Natural killer cell (primary cell): ENCODE data around the gene RASSF3. TPM values are rescaled to one million over a fixed set of nuclear protein-coding genes. Genes with fewer than 3 reads are reported as not detected.

Experiments used
- ATAC-seq, 3 donors: fragments of 150-1000 bp in 2 of 3; fragments of 200-7000 bp in 1 of 3; cut with Tn5 transposase; 1 replicate in 1 of 3; 2 replicates in 2 of 3; pipeline ENCODE4 v1.10.0; 2021; ENCODE audit warnings: mild to moderate bottlenecking in 2 of 3, moderate library complexity in 2 of 3
- DNase-seq, 2 donors: peaks; one replicate each; pipeline versions ENCODE4 v3.0.0 to v3.0.0-alpha.2; 2013 to 2021; ENCODE audit warnings: mixed read lengths in 1 of 2
- H3K27ac ChIP-seq: one replicate; pipeline ENCODE4 v1.5.1; 2013; ENCODE audit warnings: mild to moderate bottlenecking, low read length
- H3K27me3 ChIP-seq: one replicate; pipeline ENCODE4 v1.6.1; 2013; ENCODE audit warnings: low read length; ENCODE audit not compliant: control insufficient read depth, insufficient read depth
- H3K36me3 ChIP-seq: one replicate; pipeline ENCODE4 v1.6.1; 2013; ENCODE audit warnings: low read length; ENCODE audit not compliant: control insufficient read depth, insufficient read depth
- H3K4me1 ChIP-seq: one replicate; pipeline ENCODE4 v1.6.1; 2013; ENCODE audit warnings: low read length; ENCODE audit not compliant: control insufficient read depth, insufficient read depth
- H3K4me3 ChIP-seq: one replicate; pipeline ENCODE4 v1.5.1; 2013; ENCODE audit warnings: low read length
- H3K9me3 ChIP-seq: one replicate; pipeline ENCODE4 v1.6.1; 2013; ENCODE audit warnings: low read length; ENCODE audit not compliant: control insufficient read depth, insufficient read depth
- H3K27ac Mint-ChIP-seq, 2 donors: one replicate each; pipeline ENCODE4 v1.8.0; 2022; ENCODE audit warnings: mild to moderate bottlenecking in 2 of 2, mixed read lengths in 2 of 2, moderate library complexity in 1 of 2
- H3K27me3 Mint-ChIP-seq, 2 donors: one replicate each; pipeline ENCODE4 v1.8.0; 2022; ENCODE audit warnings: low read depth in 2 of 2, mixed read lengths in 2 of 2
- H3K36me3 Mint-ChIP-seq: one replicate; pipeline ENCODE4 v1.8.0; 2022; ENCODE audit warnings: mixed read lengths
- H3K4me1 Mint-ChIP-seq, 2 donors: one replicate each; pipeline ENCODE4 v1.8.0; 2022; ENCODE audit warnings: mixed read lengths in 2 of 2
- H3K4me3 Mint-ChIP-seq: one replicate; pipeline ENCODE4 v1.8.0; 2022; ENCODE audit warnings: mild to moderate bottlenecking, moderate library complexity, mixed read lengths
- H3K9me3 Mint-ChIP-seq, 2 donors: one replicate each; pipeline ENCODE4 v1.8.0; 2022; ENCODE audit warnings: mixed read lengths in 2 of 2
- CTCF ChIP-seq: fragments of 200-600 bp; IDR thresholded peaks from one replicate; pipeline ENCODE4 v1.8.0; 2022; ENCODE audit warnings: antibody characterized with exemption
- WGBS: methylation state at CpG from one replicate; pipeline ENCODE4 v1.1.7; 2013; ENCODE audit warnings: missing lambda C conversion rate; ENCODE audit not compliant: insufficient coverage; 5-methylcytosine and 5-hydroxymethylcytosine counted together
- intact Hi-C: fragments of 100-400 bp; cut with micrococcal nuclease; formaldehyde crosslinking; loops from one replicate; pipeline ENCODE4 v1.14.2; 2022
- total RNA-seq, 4 donors: library from RNA; stranded (reverse); fragments of 120-200 nt in 1 of 4; gene quantifications; one replicate each; pipeline versions ENCODE4 v1.2.3 to v1.2.4, GENCODE V29; 2013 to 2022

Gene RASSF3
- total RNA-seq, 3 donors from 2014 or later (not counting 1 experiment from before 2014, with no cell fraction given) = 63.4 to 105 (median 80.5) TPM

- H3K4me1 ChIP-seq = peaks cover 94% of the 10 kb centered on the region
- peak overlapping the region; percentile 17 for H3K4me3 ChIP-seq
- no peaks in the 10 kb centered on the region for H3K27me3 Mint-ChIP-seq
- DNase-seq (peak; percentile 65 to 89), ATAC-seq (peak; percentile 71 to 86 (median 85))
- no peaks in the 10 kb centered on the region for H3K27me3 ChIP-seq
- H3K27ac Mint-ChIP-seq = peak overlapping the region; percentile 91 to 93
- intact Hi-C loops = loop anchor here (1.0 to 10.0 kb wide), 5 partner anchors 10 to 225 kb away; partner anchors contain the start of genes RASSF3 and TBK1
- no peak for TF ChIP-seq CTCF
- 20% methylated on average over 9 of the region's 9 CpGs for WGBS
- H3K9me3 ChIP-seq = no peaks in the 10 kb centered on the region
- no peaks in the 10 kb centered on the region for H3K36me3 ChIP-seq
- peak overlapping the region; percentile 74 for H3K4me3 Mint-ChIP-seq
- peaks cover 74 to 77% of the 10 kb centered on the region in 2 donors for H3K4me1 Mint-ChIP-seq
- peak overlapping the region; percentile 96 for H3K27ac ChIP-seq
- H3K36me3 Mint-ChIP-seq = no peaks in the 10 kb centered on the region
- peaks cover 0 to 3% of the 10 kb centered on the region in 2 donors for H3K9me3 Mint-ChIP-seq
Measured at GRCh38 chr12:64679487-64680001, 69.2 kb downstream of the RASSF3 start.

GRCh38 chr12:64680235-64680634 lies 69.9 kb downstream of the RASSF3 start:
- peak overlapping the region; percentile 17 for H3K4me3 ChIP-seq
- intact Hi-C loops = loop anchor here (2.0 to 5.0 kb wide), 2 partner anchors 21 to 68 kb away; partner anchors contain the start of gene RASSF3
- no peaks in the 10 kb centered on the region for H3K36me3 Mint-ChIP-seq

GRCh38 chr12:64681200-64682052 lies 71.1 kb downstream of the RASSF3 start:
- Histone ChIP-seq H3K4me3 (no peak overlapping the region), H3K4me1 (peaks cover 92% of the 10 kb centered on the region), H3K9me3 (no peaks in the 10 kb centered on the region), H3K27me3 (no peaks in the 10 kb centered on the region), H3K27ac (peak overlapping the region; percentile 96), H3K36me3 (peaks cover 12% of the 10 kb centered on the region)
- Mint-ChIP-seq H3K4me1 (peaks cover 68 to 72% of the 10 kb centered on the region in 2 donors), H3K27ac (peak overlapping the region; percentile 91 to 93), H3K4me3 (peak overlapping the region; percentile 73), H3K27me3 (no peaks in the 10 kb centered on the region), H3K9me3 (peaks cover 0 to 3% of the 10 kb centered on the region in 2 donors), H3K36me3 (no peaks in the 10 kb centered on the region)
- no peak for ATAC-seq
- TF ChIP-seq CTCF = no peak
- peak in 1 of 2 donors; percentile 55 for DNase-seq
- intact Hi-C loops = loop anchor here (2.0 to 5.0 kb wide), 2 partner anchors 23 to 69 kb away; partner anchors contain the start of gene RASSF3
- 62% methylated on average over 5 of the region's 5 CpGs for WGBS

More at GRCh38 chr12:64680235-64680634, 69.9 kb downstream of the RASSF3 start:
- peak in 1 of 2 donors; percentile 37 for DNase-seq
- H3K4me3 Mint-ChIP-seq = peak overlapping the region; percentile 74
- peaks cover 3% of the 10 kb centered on the region for H3K36me3 ChIP-seq
- no peaks in the 10 kb centered on the region for H3K9me3 ChIP-seq
- H3K27me3 ChIP-seq = no peaks in the 10 kb centered on the region
- H3K27ac ChIP-seq = peak overlapping the region; percentile 96
- peaks cover 74 to 78% of the 10 kb centered on the region in 2 donors for H3K4me1 Mint-ChIP-seq
- 53% methylated on average over 4 of the region's 4 CpGs for WGBS
- no peak for ATAC-seq
- H3K4me1 ChIP-seq = peaks cover 94% of the 10 kb centered on the region
- peak overlapping the region; percentile 91 to 93 for H3K27ac Mint-ChIP-seq
- H3K9me3 Mint-ChIP-seq = peaks cover 0 to 3% of the 10 kb centered on the region in 2 donors
- no peaks in the 10 kb centered on the region for H3K27me3 Mint-ChIP-seq
- no peak for TF ChIP-seq CTCF
